Ectodermal cell (in vitro differentiated cells): Measurements from ENCODE around the gene EPHA8.
A peak's percentile ranks its signal among the peaks of the same experiment; 100 is the strongest.

Experiments used
- H3K27ac ChIP-seq: 2 replicates; pipeline ENCODE4 v1.7.0; 2013; ENCODE audit warnings: mild to moderate bottlenecking, low read depth, low read length; ENCODE audit not compliant: insufficient read depth, poor library complexity, severe bottlenecking
- H3K27me3 ChIP-seq: 2 replicates; pipeline ENCODE4 v1.7.0; 2013; ENCODE audit warnings: mild to moderate bottlenecking, low read length; ENCODE audit not compliant: insufficient read depth, control insufficient read depth, poor library complexity, severe bottlenecking
- H3K36me3 ChIP-seq: one replicate; pipeline ENCODE4 v1.7.0; 2013; ENCODE audit warnings: low read length; ENCODE audit not compliant: control insufficient read depth, insufficient read depth
- H3K4me1 ChIP-seq: one replicate; pipeline ENCODE4 v1.7.0; 2013; ENCODE audit warnings: low read length; ENCODE audit not compliant: control insufficient read depth, insufficient read depth
- H3K4me3 ChIP-seq: 2 replicates; pipeline ENCODE4 v1.7.0; 2013; ENCODE audit warnings: low read depth, low read length, control low read depth; ENCODE audit not compliant: insufficient read depth
- H3K9me3 ChIP-seq: 2 replicates; pipeline ENCODE4 v1.7.0; 2013; ENCODE audit warnings: mild to moderate bottlenecking, low read length, moderate library complexity; ENCODE audit not compliant: control insufficient read depth
- WGBS, 2 experiments: methylation state at CpG; one replicate each; pipeline ENCODE4 v1.1.7; 2013; ENCODE audit warnings: missing lambda C conversion rate in 2 of 2; 5-methylcytosine and 5-hydroxymethylcytosine counted together

EPHA8 gene

GRCh38 chr1:22526098-22526497 is 37.2 kb upstream of the EPHA8 start:
- no peaks in the 10 kb centered on the region for H3K9me3 ChIP-seq
- H3K36me3 ChIP-seq: peaks cover 14% of the 10 kb centered on the region
- WGBS, 2 experiments: 85 to 86% methylated on average over 11 of the region's 11 CpGs
- no peaks in the 10 kb centered on the region for H3K27me3 ChIP-seq
- no peaks in the 10 kb centered on the region for H3K4me1 ChIP-seq
- no peak overlapping the region for H3K27ac ChIP-seq
- no peak overlapping the region for H3K4me3 ChIP-seq

GRCh38 chr1:22526677-22527076 is 36.6 kb upstream of the EPHA8 start:
- Histone ChIP-seq H3K4me1 (no peaks in the 10 kb centered on the region), H3K27ac (no peak overlapping the region), H3K27me3 (no peaks in the 10 kb centered on the region), H3K36me3 (peaks cover 12% of the 10 kb centered on the region), H3K9me3 (no peaks in the 10 kb centered on the region), H3K4me3 (no peak overlapping the region)
- 94 to 96% methylated on average over 5 of the region's 5 CpGs for WGBS, 2 experiments

- Histone ChIP-seq H3K4me1 (no peaks in the 10 kb centered on the region), H3K27me3 (no peaks in the 10 kb centered on the region), H3K36me3 (peaks cover 9% of the 10 kb centered on the region), H3K4me3 (no peak overlapping the region), H3K27ac (no peak overlapping the region), H3K9me3 (no peaks in the 10 kb centered on the region)
- 89 to 92% methylated on average over 7 of the region's 7 CpGs for WGBS, 2 experiments
Measured at GRCh38 chr1:22527122-22527521, 36.2 kb upstream of the EPHA8 start.

GRCh38 chr1:22527555-22528296 is 35.6 kb upstream of the EPHA8 start:
- H3K27me3 ChIP-seq: no peaks in the 10 kb centered on the region
- H3K36me3 ChIP-seq: peaks cover 8% of the 10 kb centered on the region
- 89% methylated on average over 15 of the region's 15 CpGs for WGBS, 2 experiments
- no peak overlapping the region for H3K27ac ChIP-seq
- no peaks in the 10 kb centered on the region for H3K9me3 ChIP-seq
- H3K4me1 ChIP-seq: no peaks in the 10 kb centered on the region
- no peak overlapping the region for H3K4me3 ChIP-seq

GRCh38 chr1:22528451-22528850 is 34.8 kb upstream of the EPHA8 start:
- H3K4me1 ChIP-seq: no peaks in the 10 kb centered on the region
- 91 to 93% methylated on average over 7 of the region's 7 CpGs for WGBS, 2 experiments

GRCh38 chr1:22529901-22530621 is 33.2 kb upstream of the EPHA8 start:
- 91% methylated on average over 11 of the region's 12 CpGs for WGBS, 2 experiments

More at GRCh38 chr1:22528451-22528850, 34.8 kb upstream of the EPHA8 start:
- Histone ChIP-seq H3K27ac (no peak overlapping the region), H3K36me3 (peaks cover 8% of the 10 kb centered on the region), H3K4me3 (no peak overlapping the region), H3K9me3 (no peaks in the 10 kb centered on the region), H3K27me3 (no peaks in the 10 kb centered on the region)

GRCh38 chr1:22530715-22531114 is 32.6 kb upstream of the EPHA8 start:
- Histone ChIP-seq H3K4me3 (no peak overlapping the region), H3K27ac (no peak overlapping the region), H3K27me3 (no peaks in the 10 kb centered on the region), H3K36me3 (no peaks in the 10 kb centered on the region), H3K4me1 (no peaks in the 10 kb centered on the region), H3K9me3 (no peaks in the 10 kb centered on the region)
- WGBS, 2 experiments: 82 to 83% methylated on average over 2 to 3 of the region's 3 CpGs

More at GRCh38 chr1:22529901-22530621, 33.2 kb upstream of the EPHA8 start:
- Histone ChIP-seq H3K4me3 (no peak overlapping the region), H3K9me3 (no peaks in the 10 kb centered on the region), H3K27ac (peak overlapping the region; percentile 12), H3K27me3 (no peaks in the 10 kb centered on the region), H3K36me3 (no peaks in the 10 kb centered on the region), H3K4me1 (no peaks in the 10 kb centered on the region)

- Histone ChIP-seq H3K4me3 (no peak overlapping the region), H3K9me3 (no peaks in the 10 kb centered on the region), H3K27ac (no peak overlapping the region), H3K4me1 (no peaks in the 10 kb centered on the region), H3K36me3 (no peaks in the 10 kb centered on the region), H3K27me3 (no peaks in the 10 kb centered on the region)
- 93 to 94% methylated on average over 6 of the region's 6 CpGs for WGBS, 2 experiments
Measured at GRCh38 chr1:22531251-22531650, 32.0 kb upstream of the EPHA8 start.

- H3K4me1 ChIP-seq: no peaks in the 10 kb centered on the region
- no peak overlapping the region for H3K27ac ChIP-seq
- whole genome bisulfite sequencing, 2 experiments: 87 to 88% methylated on average over 11 of the region's 11 CpGs
- H3K4me3 ChIP-seq: no peak overlapping the region
- H3K27me3 ChIP-seq: no peaks in the 10 kb centered on the region
- H3K9me3 ChIP-seq: no peaks in the 10 kb centered on the region
- H3K36me3 ChIP-seq: no peaks in the 10 kb centered on the region
Measured at GRCh38 chr1:22533244-22533895, 29.9 kb upstream of the EPHA8 start.

- Histone ChIP-seq H3K4me3 (no peak overlapping the region), H3K27me3 (no peaks in the 10 kb centered on the region), H3K27ac (no peak overlapping the region), H3K9me3 (no peaks in the 10 kb centered on the region), H3K36me3 (no peaks in the 10 kb centered on the region), H3K4me1 (no peaks in the 10 kb centered on the region)
- WGBS, 2 experiments: 89 to 96% methylated on average over 4 of the region's 4 CpGs
Measured at GRCh38 chr1:22534951-22535350, 28.3 kb upstream of the EPHA8 start.
